Activated CD4-positive, alpha-beta T cell treated with anti-CD3 and anti-CD28 coated beads, Interleukin-2, amount 10 ng/mL, durations not matched to agents 7 days and 5 days (primary cell): ENCODE measurements around the gene AGK. TPM values are rescaled to one million over a fixed set of nuclear protein-coding genes. Genes with fewer than 3 reads are reported as not detected.

ENCODE experiments used
- CTCF ChIA-PET: fragments of 350-600 bp; sonication (Branson Sonifier 250); formaldehyde crosslinking; loops from one replicate; lab custom pipeline; 2021; ENCODE audit warnings: antibody characterized with exemption; lab: Charles Lee
- POLR2A ChIA-PET: fragments of 350-600 bp; sonication (Branson Sonifier 250); formaldehyde crosslinking; loops from one replicate; lab custom pipeline; 2021; ENCODE audit warnings: antibody characterized with exemption; lab: Charles Lee
- DNase-seq: peaks from one replicate; pipeline ENCODE4 v3.0.0-alpha.2; 2020
- H3K27ac Mint-ChIP-seq: one replicate; pipeline ENCODE4 v1.8.0; 2021; ENCODE audit warnings: mild to moderate bottlenecking, moderate library complexity, mixed read lengths
- H3K27me3 Mint-ChIP-seq: one replicate; pipeline ENCODE4 v1.8.0; 2021; ENCODE audit warnings: mixed read lengths
- H3K36me3 Mint-ChIP-seq: one replicate; pipeline ENCODE4 v1.8.0; 2021; ENCODE audit warnings: low read depth, mixed read lengths
- H3K4me1 Mint-ChIP-seq: one replicate; pipeline ENCODE4 v1.8.0; 2021; ENCODE audit warnings: mixed read lengths
- H3K4me3 Mint-ChIP-seq: one replicate; pipeline ENCODE4 v1.8.0; 2021; ENCODE audit warnings: mild to moderate bottlenecking, moderate library complexity, mixed read lengths
- H3K9me3 Mint-ChIP-seq: one replicate; pipeline ENCODE4 v1.8.0; 2021; ENCODE audit warnings: mixed read lengths
- total RNA-seq, 2 experiments: library from RNA; stranded (reverse); gene quantifications; one replicate each; pipeline ENCODE4 v1.2.3, GENCODE V29; 2021

AGK gene
- total RNA-seq, 2 experiments from 2014 or later: 40.7 to 42.5 TPM

- Mint-ChIP-seq H3K27ac (peak overlapping the region; percentile 65), H3K9me3 (no peaks in the 10 kb centered on the region), H3K27me3 (no peaks in the 10 kb centered on the region), H3K36me3 (peaks cover 31% of the 10 kb centered on the region), H3K4me3 (no peak overlapping the region), H3K4me1 (peaks cover 21% of the 10 kb centered on the region)
- CTCF ChIA-PET: interaction anchor here (1.2 to 1.6 kb wide), 3 partner anchors 18 to 71 kb away, joined by 3 read pairs; no protein-coding TSS in a partner anchor
- DNase-seq: no peak
- POLR2A ChIA-PET: no interaction called here
Observed at GRCh38 chr7:141663081-141663849, 112.1 kb downstream of the AGK start.

- H3K27me3 Mint-ChIP-seq: no peaks in the 10 kb centered on the region
- peaks cover 21% of the 10 kb centered on the region for H3K4me1 Mint-ChIP-seq
- ChIA-PET POLR2A (no interaction called here), CTCF (interaction anchor here (1.3 kb wide), 1 partner anchor 24 kb away, joined by 3 read pairs; no protein-coding TSS in a partner anchor)
- H3K9me3 Mint-ChIP-seq: no peaks in the 10 kb centered on the region
- H3K27ac Mint-ChIP-seq: no peak overlapping the region
- no peak overlapping the region for H3K4me3 Mint-ChIP-seq
- no peak for DNase-seq
- peaks cover 32% of the 10 kb centered on the region for H3K36me3 Mint-ChIP-seq
Observed at GRCh38 chr7:141664450-141664849, 113.2 kb downstream of the AGK start.

DNA sequence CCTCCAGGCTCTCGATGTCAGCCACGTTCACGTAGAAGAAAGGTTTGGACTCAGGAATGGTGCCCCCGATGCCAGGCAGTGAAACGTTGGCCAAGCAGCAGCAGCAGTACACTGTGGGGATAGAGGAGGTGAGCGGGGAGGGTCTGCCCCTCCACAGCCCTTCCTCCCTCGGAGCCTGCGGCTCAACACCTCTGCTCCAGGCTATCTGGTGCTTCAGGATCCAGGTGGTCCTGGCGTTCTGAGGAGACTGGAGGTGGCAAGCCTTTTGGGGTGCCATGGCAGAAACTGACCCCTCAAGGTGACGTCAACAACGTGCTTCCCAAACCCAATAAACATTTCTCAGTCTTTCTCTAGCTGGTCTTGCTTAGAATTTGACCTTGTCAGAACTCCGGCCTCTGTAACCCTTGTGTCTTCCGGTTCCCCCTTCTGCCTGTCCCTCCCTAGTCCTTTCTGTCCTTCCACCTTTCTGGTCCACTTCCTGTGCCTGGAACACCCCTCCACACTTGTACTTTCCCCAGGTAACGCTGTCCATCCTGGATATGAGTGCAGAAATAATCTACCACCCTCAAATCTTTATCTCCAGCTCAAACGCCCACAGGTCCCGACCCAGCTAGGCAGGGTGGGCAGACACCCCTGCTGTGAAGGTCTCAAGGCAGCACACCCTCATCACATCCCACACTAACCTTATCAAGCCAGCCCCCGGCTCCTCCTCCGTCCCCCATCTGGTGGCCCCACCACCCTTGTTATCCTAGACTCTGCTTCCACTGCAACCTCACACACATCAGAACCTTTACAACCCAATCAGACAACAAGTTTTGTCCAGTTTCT, 114.2 kb downstream of the AGK start:
- peaks cover 31% of the 10 kb centered on the region for H3K36me3 Mint-ChIP-seq
- H3K9me3 Mint-ChIP-seq: no peaks in the 10 kb centered on the region
- H3K4me3 Mint-ChIP-seq: no peak overlapping the region
- POLR2A ChIA-PET: no interaction called here
- no peak for DNase-seq
- CTCF ChIA-PET: interaction anchor here (1.0 to 1.1 kb wide), 2 partner anchors 11 to 72 kb away, joined by 3 to 5 read pairs; partner anchors contain the start of gene SSBP1
- no peaks in the 10 kb centered on the region for H3K27me3 Mint-ChIP-seq
- no peak overlapping the region for H3K27ac Mint-ChIP-seq
- peaks cover 20% of the 10 kb centered on the region for H3K4me1 Mint-ChIP-seq

GRCh38 chr7:141666071-141666470, 114.9 kb downstream of the AGK start:
- no peak for DNase-seq
- peak overlapping the region; percentile 11 for H3K27ac Mint-ChIP-seq
- no peak overlapping the region for H3K4me3 Mint-ChIP-seq
- peaks cover 17% of the 10 kb centered on the region for H3K4me1 Mint-ChIP-seq
- no peaks in the 10 kb centered on the region for H3K27me3 Mint-ChIP-seq
- POLR2A ChIA-PET: no interaction called here
- H3K36me3 Mint-ChIP-seq: peaks cover 33% of the 10 kb centered on the region
- CTCF ChIA-PET: interaction anchor here (1.0 to 1.1 kb wide), 2 partner anchors 11 to 72 kb away, joined by 3 to 5 read pairs; partner anchors contain the start of gene SSBP1
- no peaks in the 10 kb centered on the region for H3K9me3 Mint-ChIP-seq

GRCh38 chr7:141668853-141669252, 117.6 kb downstream of the AGK start:
- DNase-seq: no peak
- ChIA-PET POLR2A (no interaction called here), CTCF (interaction anchor here (0.7 to 1.4 kb wide), 2 partner anchors 15 to 19 kb away, joined by 3 to 4 read pairs; no protein-coding TSS in a partner anchor)
- H3K4me3 Mint-ChIP-seq: no peak overlapping the region
- no peaks in the 10 kb centered on the region for H3K27me3 Mint-ChIP-seq
- no peaks in the 10 kb centered on the region for H3K9me3 Mint-ChIP-seq
- H3K36me3 Mint-ChIP-seq: peaks cover 25% of the 10 kb centered on the region
- peaks cover 5% of the 10 kb centered on the region for H3K4me1 Mint-ChIP-seq
- H3K27ac Mint-ChIP-seq: no peak overlapping the region

GRCh38 chr7:141671705-141672496, 120.7 kb downstream of the AGK start:
- H3K9me3 Mint-ChIP-seq: no peaks in the 10 kb centered on the region
- ChIA-PET POLR2A (no interaction called here), CTCF (no interaction called here)
- no peak overlapping the region for H3K27ac Mint-ChIP-seq
- peaks cover 11% of the 10 kb centered on the region for H3K4me1 Mint-ChIP-seq
- peaks cover 21% of the 10 kb centered on the region for H3K36me3 Mint-ChIP-seq
- no peak overlapping the region for H3K4me3 Mint-ChIP-seq
- DNase-seq: no peak
- no peaks in the 10 kb centered on the region for H3K27me3 Mint-ChIP-seq

GRCh38 chr7:141673346-141673745, 122.1 kb downstream of the AGK start:
- no peak overlapping the region for H3K27ac Mint-ChIP-seq
- H3K27me3 Mint-ChIP-seq: no peaks in the 10 kb centered on the region
- no peak for DNase-seq
- ChIA-PET POLR2A (no interaction called here), CTCF (no interaction called here)
- H3K9me3 Mint-ChIP-seq: no peaks in the 10 kb centered on the region
- peaks cover 21% of the 10 kb centered on the region for H3K36me3 Mint-ChIP-seq
- no peak overlapping the region for H3K4me3 Mint-ChIP-seq
- peaks cover 15% of the 10 kb centered on the region for H3K4me1 Mint-ChIP-seq

GRCh38 chr7:141674171-141674671, 123.0 kb downstream of the AGK start:
- Mint-ChIP-seq H3K27me3 (no peaks in the 10 kb centered on the region), H3K36me3 (peaks cover 19% of the 10 kb centered on the region), H3K4me3 (no peak overlapping the region), H3K4me1 (peaks cover 23% of the 10 kb centered on the region), H3K9me3 (no peaks in the 10 kb centered on the region), H3K27ac (peak overlapping the region; percentile 5)
- ChIA-PET POLR2A (no interaction called here), CTCF (no interaction called here)
- DNase-seq: no peak

- Mint-ChIP-seq H3K36me3 (peaks cover 19% of the 10 kb centered on the region), H3K27me3 (no peaks in the 10 kb centered on the region), H3K4me3 (no peak overlapping the region), H3K9me3 (no peaks in the 10 kb centered on the region), H3K27ac (no peak overlapping the region), H3K4me1 (peaks cover 24% of the 10 kb centered on the region)
- DNase-seq: no peak
- ChIA-PET POLR2A (no interaction called here), CTCF (interaction anchor here (1.2 kb wide), 1 partner anchor 13 kb away, joined by 3 read pairs; no protein-coding TSS in a partner anchor)
Observed at GRCh38 chr7:141674702-141675101, 123.5 kb downstream of the AGK start.

DNA sequence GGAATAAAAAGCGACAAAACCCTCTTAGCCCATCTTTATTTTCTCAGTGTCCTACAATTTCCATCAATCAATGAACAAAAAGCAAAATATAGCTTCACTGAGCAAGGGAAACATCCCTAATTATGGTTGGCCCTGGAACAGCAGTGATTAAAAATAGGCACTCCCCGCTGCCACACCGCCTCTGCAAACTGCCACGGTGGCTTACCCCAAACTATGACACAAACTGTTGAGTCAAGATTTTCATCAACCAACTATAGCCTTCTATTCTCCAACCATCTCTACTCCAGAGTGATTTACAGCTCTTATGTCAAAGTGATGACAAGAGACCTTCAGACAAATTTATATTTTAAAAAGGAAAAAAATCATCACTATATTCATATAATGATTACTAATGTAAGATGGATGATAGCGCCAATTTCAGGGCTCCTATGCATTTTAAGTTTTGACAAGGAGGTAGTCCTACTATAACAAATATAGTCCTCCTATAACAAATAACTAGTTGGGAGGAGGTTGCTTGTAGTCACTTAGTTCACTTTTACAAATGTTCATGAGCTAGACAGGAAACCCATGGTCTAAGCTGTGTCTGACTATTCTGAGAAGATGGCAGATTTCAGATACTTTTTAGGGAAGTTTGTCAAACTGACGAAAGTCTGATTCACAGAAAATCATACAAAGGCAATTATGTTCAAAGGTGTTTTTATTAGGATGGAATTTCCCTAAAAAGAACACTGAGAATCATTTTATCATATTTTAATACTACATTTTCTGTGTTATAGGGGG, 124.4 kb downstream of the AGK start:
- POLR2A ChIA-PET: no interaction called here

GRCh38 chr7:141676618-141677017, 125.4 kb downstream of the AGK start:
- Mint-ChIP-seq H3K27me3 (no peaks in the 10 kb centered on the region), H3K4me1 (peaks cover 27% of the 10 kb centered on the region), H3K27ac (no peak overlapping the region), H3K36me3 (peaks cover 28% of the 10 kb centered on the region), H3K9me3 (no peaks in the 10 kb centered on the region), H3K4me3 (no peak overlapping the region)
- CTCF ChIA-PET: no interaction called here
- POLR2A ChIA-PET: no interaction called here
- no peak for DNase-seq

More for the DNA sequence above, 124.4 kb downstream of the AGK start:
- DNase-seq: no peak
- CTCF ChIA-PET: interaction anchor here (0.7 to 1.2 kb wide), 3 partner anchors 12 to 21 kb away, joined by 3 to 7 read pairs (median 3); no protein-coding TSS in a partner anchor
- Mint-ChIP-seq H3K27ac (no peak overlapping the region), H3K4me1 (peaks cover 27% of the 10 kb centered on the region), H3K36me3 (peaks cover 26% of the 10 kb centered on the region), H3K27me3 (no peaks in the 10 kb centered on the region), H3K4me3 (no peak overlapping the region), H3K9me3 (no peaks in the 10 kb centered on the region)
